ENCODE results near the gene NFATC1.

DNA sequence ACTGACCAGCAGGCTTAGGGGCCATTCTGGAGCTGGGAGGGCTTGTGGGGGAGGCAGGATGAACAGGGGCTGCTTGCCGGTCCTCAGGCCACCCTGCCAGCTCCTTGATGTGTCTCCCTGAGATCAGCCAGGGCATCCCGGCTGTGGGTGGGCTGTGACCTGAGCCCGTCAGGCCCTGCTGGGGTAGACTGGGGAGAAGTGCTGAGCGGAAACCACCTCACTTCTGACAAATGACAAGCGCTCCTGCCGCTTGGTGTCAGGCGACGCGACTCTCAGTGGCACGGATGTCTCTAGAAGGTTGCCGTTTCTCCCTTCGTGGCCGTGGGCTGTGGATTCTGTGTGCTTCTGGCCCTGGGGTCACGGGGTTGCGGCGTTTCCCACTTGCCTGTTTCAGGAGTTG, 45.7 kb downstream of the NFATC1 start:
- TF ChIP-seq CTCF (IDR thresholded peaks at IDR 0.05) (no peak), POLR2A (IDR thresholded peaks at IDR 0.05) (no peak)
